Transverse colon (tissue), 4 donors: ENCODE measurements around the gene KCND1. TPM values are rescaled to one million over a fixed set of nuclear protein-coding genes. Genes with fewer than 3 reads are reported as not detected.

Source experiments
- DNase-seq: peaks from one replicate; pipeline ENCODE4 v3.0.0-alpha.2; 2019
- H3K27ac ChIP-seq, 4 donors: fragments of 200-600 bp; sonication (generic); 2 replicates each; pipeline ENCODE4 v1.5.1; 2016 to 2018; ENCODE audit warnings: inconsistent platforms in 4 of 4
- H3K27me3 ChIP-seq: fragments of 200-600 bp; sonication (generic); 2 replicates; pipeline ENCODE4 v1.5.1; 2017; ENCODE audit warnings: inconsistent platforms
- H3K36me3 ChIP-seq, 4 donors: fragments of 200-600 bp; sonication (generic); 2 replicates each; pipeline ENCODE4 v1.5.1; 2017 to 2019; ENCODE audit warnings: inconsistent platforms in 4 of 4
- H3K4me1 ChIP-seq, 4 donors: fragments of 200-600 bp; sonication (generic); 2 replicates each; pipeline ENCODE4 v1.5.1; 2017 to 2020; ENCODE audit warnings: inconsistent platforms in 4 of 4
- H3K4me3 ChIP-seq, 4 donors: fragments of 200-600 bp; sonication (generic); 1 replicate in 1 of 4; 2 replicates in 3 of 4; pipeline versions ENCODE4 v1.5.1 to v1.6.1; 2017 to 2019; ENCODE audit warnings: inconsistent platforms in 4 of 4
- H3K9me3 ChIP-seq, 2 donors: fragments of 200-600 bp; sonication (generic); 2 replicates each; pipeline ENCODE4 v1.5.1; 2017 to 2019; ENCODE audit warnings: inconsistent platforms in 2 of 2
- EP300 ChIP-seq: sonication (generic); formaldehyde crosslinking; IDR thresholded peaks from one replicate; pipeline ENCODE4 v1.6.1; 2017; ENCODE audit warnings: antibody characterized with exemption, low read depth
- POLR2A ChIP-seq: fragments of 450-650 bp; IDR thresholded peaks from one replicate; pipeline ENCODE4 v1.6.1; 2016; ENCODE audit warnings: antibody characterized with exemption, mild to moderate bottlenecking, moderate library complexity
- POLR2AphosphoS5 ChIP-seq, 3 donors: sonication (generic); formaldehyde crosslinking; IDR thresholded peaks; one replicate each; pipeline ENCODE4 v1.6.1; 2016; ENCODE audit warnings: antibody characterized with exemption in 3 of 3
- WGBS, 2 donors: methylation state at CpG; one replicate each; pipeline ENCODE4 v1.1.5; 2018; ENCODE audit warnings: low coverage in 1 of 2; 5-methylcytosine and 5-hydroxymethylcytosine counted together
- in situ Hi-C, 4 donors: fragments of 200-750 bp; cut with MboI; loops; one replicate each; pipeline versions ENCODE4 v1.15.0 to v1.15.1; 2017; ENCODE audit warnings: low sequenced_read_pairs in 3 of 4, low pct_ligation_motif_present in 1 of 4, low pct_unique_long_range_greater_than_20kb in 1 of 4
- intact Hi-C: fragments of 100-400 bp; cut with DNase I; formaldehyde crosslinking; loops from one replicate; pipeline ENCODE4 v1.15.1; 2023; ENCODE audit warnings: low total_unique reads
- total RNA-seq, 4 donors: library from RNA; depleted of rRNA; stranded (reverse); fragments of >200 nt; gene quantifications; one replicate each; pipeline ENCODE4 v1.1.0, GENCODE V29; 2016
- TF ChIP-seq, protein P1 (sequence below), 5 experiments: fragments of 200-600 bp in 3 of 5; fragments of 450-650 bp in 2 of 5; sonication (generic) in 3 of 5; IDR thresholded peaks; 1 replicate in 2 of 5; 2 replicates in 3 of 5; pipeline ENCODE4 v1.5.1; 2016 to 2017; ENCODE audit warnings: antibody characterized with exemption in 5 of 5, inconsistent platforms in 3 of 5, mild to moderate bottlenecking in 2 of 5, moderate library complexity in 1 of 5

Gene KCND1
- total RNA-seq, 4 donors from 2014 or later, result 0.95 to 0.96 TPM; not detected in 2

DNA sequence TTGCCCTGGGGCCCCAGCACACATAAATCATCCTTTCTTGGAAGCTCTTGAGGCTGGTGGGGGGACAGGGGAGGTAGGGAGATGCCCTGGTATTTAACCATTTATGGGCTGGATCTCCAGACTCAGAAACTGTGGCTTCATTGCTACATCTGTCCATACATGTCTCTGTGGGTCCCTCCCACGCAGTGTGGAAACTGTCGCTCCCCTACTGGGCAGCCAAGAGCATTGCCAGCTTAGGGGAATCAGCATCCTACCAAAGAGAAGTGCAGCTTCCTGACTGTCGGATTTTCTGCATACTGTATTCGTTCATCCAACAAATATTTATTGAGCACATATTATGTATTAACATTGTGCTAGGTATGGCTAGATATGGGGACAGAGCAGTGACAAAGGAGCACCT is 26.7 kb upstream of the KCND1 start:
- DNase-seq, result no peak
- TF ChIP-seq POLR2AphosphoS5 (IDR thresholded peaks at IDR 0.05), result no peak
- TF ChIP-seq EP300, result no peak
- TF ChIP-seq, protein P1, sequence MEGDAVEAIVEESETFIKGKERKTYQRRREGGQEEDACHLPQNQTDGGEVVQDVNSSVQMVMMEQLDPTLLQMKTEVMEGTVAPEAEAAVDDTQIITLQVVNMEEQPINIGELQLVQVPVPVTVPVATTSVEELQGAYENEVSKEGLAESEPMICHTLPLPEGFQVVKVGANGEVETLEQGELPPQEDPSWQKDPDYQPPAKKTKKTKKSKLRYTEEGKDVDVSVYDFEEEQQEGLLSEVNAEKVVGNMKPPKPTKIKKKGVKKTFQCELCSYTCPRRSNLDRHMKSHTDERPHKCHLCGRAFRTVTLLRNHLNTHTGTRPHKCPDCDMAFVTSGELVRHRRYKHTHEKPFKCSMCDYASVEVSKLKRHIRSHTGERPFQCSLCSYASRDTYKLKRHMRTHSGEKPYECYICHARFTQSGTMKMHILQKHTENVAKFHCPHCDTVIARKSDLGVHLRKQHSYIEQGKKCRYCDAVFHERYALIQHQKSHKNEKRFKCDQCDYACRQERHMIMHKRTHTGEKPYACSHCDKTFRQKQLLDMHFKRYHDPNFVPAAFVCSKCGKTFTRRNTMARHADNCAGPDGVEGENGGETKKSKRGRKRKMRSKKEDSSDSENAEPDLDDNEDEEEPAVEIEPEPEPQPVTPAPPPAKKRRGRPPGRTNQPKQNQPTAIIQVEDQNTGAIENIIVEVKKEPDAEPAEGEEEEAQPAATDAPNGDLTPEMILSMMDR (IDR thresholded peaks at IDR 0.05), result no peak
- TF ChIP-seq POLR2A, result no peak
- 88% methylated on average over 4 of the region's 4 CpGs; no CpG with 5 or more reads in 1 of the 2 donors for WGBS, 2 donors
- H3K4me1 ChIP-seq, result peaks cover 0 to 9% (median 0%) of the 10 kb centered on the region in 4 donors
- no peaks in the 10 kb centered on the region for H3K36me3 ChIP-seq
- in situ Hi-C loops (no loop called here), intact Hi-C loops (no loop called here)
- no peaks in the 10 kb centered on the region for H3K27me3 ChIP-seq
- no peak overlapping the region for H3K4me3 ChIP-seq
- H3K9me3 ChIP-seq, result no peaks in the 10 kb centered on the region
- no peak overlapping the region for H3K27ac ChIP-seq

DNA sequence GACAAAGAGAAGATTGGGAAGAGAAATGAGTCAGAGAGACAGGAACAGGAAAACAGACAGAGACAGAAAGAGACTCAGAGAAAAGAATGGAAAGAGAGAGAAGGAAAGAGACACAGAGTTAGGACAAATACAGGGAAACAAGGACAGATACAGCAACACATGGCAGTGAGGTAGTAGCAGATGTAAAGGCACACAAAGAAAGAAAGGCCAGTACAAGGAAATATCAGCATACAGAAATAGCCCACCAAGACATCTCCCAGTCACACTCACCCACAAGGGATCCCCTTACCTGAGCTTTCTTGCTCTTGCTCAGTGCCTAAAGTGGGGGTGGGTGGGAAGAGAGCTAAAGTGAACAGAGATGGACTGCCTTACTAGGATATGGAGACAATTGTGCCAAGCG is 26.2 kb upstream of the KCND1 start:
- intact Hi-C loops (no loop called here), in situ Hi-C loops (no loop called here)
- no peaks in the 10 kb centered on the region for H3K36me3 ChIP-seq
- whole genome bisulfite sequencing, 2 donors, result 58% methylated on average over 1 of the region's 1 CpG; no CpG with 5 or more reads in 1 of the 2 donors
- H3K4me3 ChIP-seq, result no peak overlapping the region
- peaks cover 0 to 9% (median 0%) of the 10 kb centered on the region in 4 donors for H3K4me1 ChIP-seq
- no peak for TF ChIP-seq POLR2A
- TF ChIP-seq, protein P1 (IDR thresholded peaks at IDR 0.05), result no peak
- TF ChIP-seq POLR2AphosphoS5 (IDR thresholded peaks at IDR 0.05), result no peak
- TF ChIP-seq EP300, result no peak
- DNase-seq, result no peak
- H3K27ac ChIP-seq, result no peak overlapping the region
- no peaks in the 10 kb centered on the region for H3K27me3 ChIP-seq
- H3K9me3 ChIP-seq, result no peaks in the 10 kb centered on the region

DNA sequence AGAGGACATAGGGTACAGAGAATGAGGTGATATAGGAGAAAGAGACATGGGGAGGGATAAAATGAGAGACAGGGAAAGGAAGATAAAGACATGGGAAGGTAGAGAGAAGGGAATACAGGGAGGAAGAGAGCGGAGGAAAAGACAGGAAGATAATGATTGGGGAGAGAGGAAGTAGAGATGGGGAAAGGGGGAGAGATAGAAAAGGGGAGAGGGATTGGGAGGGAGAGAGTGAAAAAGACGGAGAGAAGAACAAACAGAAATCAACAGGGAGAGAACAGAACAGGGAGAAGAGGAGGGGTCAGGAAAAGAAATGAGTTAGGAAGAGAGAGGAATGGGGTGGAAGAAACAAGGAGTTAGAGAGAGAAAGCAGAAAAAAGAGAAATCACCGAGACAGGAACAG is 25.8 kb upstream of the KCND1 start:
- no peak for TF ChIP-seq POLR2A
- no peak for TF ChIP-seq POLR2AphosphoS5 (IDR thresholded peaks at IDR 0.05)
- H3K27ac ChIP-seq, result no peak overlapping the region
- H3K36me3 ChIP-seq, result no peaks in the 10 kb centered on the region
- H3K27me3 ChIP-seq, result no peaks in the 10 kb centered on the region
- DNase-seq, result no peak
- no peak overlapping the region for H3K4me3 ChIP-seq
- in situ Hi-C loops, result no loop called here
- H3K4me1 ChIP-seq, result peaks cover 0 to 9% (median 0%) of the 10 kb centered on the region in 4 donors
- intact Hi-C loops, result no loop called here
- 85% methylated on average over 3 of the region's 3 CpGs; no CpG with 5 or more reads in 1 of the 2 donors for WGBS, 2 donors
- no peaks in the 10 kb centered on the region for H3K9me3 ChIP-seq

DNA sequence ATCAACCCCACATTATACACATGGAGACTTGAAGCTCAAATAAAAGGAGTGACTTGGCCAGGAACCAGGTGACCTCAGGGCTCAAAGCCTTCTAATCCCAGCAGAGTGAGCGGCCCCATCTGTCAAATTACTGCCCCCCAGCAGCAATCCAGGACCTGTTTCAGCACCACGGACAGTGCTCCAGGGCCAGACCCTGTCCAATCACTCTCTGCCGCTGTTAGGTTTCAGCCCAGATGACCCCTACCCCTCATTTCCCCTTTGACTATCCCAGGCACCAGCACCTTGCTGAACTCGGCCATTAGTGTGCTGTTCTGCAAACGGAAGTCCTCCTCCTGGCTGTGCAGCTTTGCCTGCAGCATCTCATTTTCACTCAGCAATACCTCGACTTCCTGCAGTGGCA is 25.3 kb upstream of the KCND1 start:
- H3K27me3 ChIP-seq, result no peaks in the 10 kb centered on the region
- peaks cover 0 to 9% (median 0%) of the 10 kb centered on the region in 4 donors for H3K4me1 ChIP-seq
- H3K27ac ChIP-seq, result no peak overlapping the region
- no peak for TF ChIP-seq EP300
- no peak for TF ChIP-seq POLR2AphosphoS5 (IDR thresholded peaks at IDR 0.05)
- TF ChIP-seq, protein P1 (IDR thresholded peaks at IDR 0.05), result no peak
- no peak for TF ChIP-seq POLR2A
- 64% methylated on average over 6 of the region's 6 CpGs; no CpG with 5 or more reads in 1 of the 2 donors for WGBS, 2 donors
- no peak overlapping the region for H3K4me3 ChIP-seq
- intact Hi-C loops (no loop called here), in situ Hi-C loops (no loop called here)
- DNase-seq, result no peak
- no peaks in the 10 kb centered on the region for H3K9me3 ChIP-seq
- no peaks in the 10 kb centered on the region for H3K36me3 ChIP-seq

DNA sequence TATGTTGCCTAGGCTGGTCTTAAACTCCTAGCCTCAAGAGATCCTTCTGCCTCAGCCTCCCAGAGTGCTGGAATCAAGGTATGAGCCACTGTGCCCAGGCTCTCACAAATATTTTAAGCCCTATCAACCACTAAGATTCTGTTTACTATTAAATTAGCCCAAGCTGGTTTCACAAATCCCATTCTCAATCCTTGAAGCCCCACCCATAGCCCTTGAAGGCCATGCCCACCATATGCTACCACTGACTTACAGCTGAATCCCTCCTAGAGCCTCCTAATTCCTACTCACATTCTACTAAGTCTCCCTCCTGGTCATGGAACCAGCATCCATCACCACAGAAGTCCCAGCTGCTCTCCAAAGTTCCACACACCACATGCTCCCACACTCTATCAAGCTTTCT is 20.7 kb upstream of the KCND1 start:
- Histone ChIP-seq H3K27me3 (no peaks in the 10 kb centered on the region), H3K9me3 (no peaks in the 10 kb centered on the region), H3K4me3 (no peak overlapping the region), H3K4me1 (no peaks in the 10 kb centered on the region), H3K27ac (no peak overlapping the region), H3K36me3 (no peaks in the 10 kb centered on the region)
- DNase-seq, result no peak
- in situ Hi-C loops (no loop called here), intact Hi-C loops (no loop called here)
- TF ChIP-seq POLR2AphosphoS5 (IDR thresholded peaks at IDR 0.05) (no peak), EP300 (no peak), POLR2A (no peak)
- TF ChIP-seq, protein P1 (IDR thresholded peaks at IDR 0.05), result no peak
